T-helper 2 cell treated with Interferon-gamma antibody and Interleukin-4, amounts not matched to agents 5 μg/mL and 100 μg/mL, for 36 hours (primary cell): ENCODE measurements around the gene SLC35D3.
A peak's percentile ranks its signal among the peaks of the same experiment; 100 is the strongest.
"Not testable (repeated sequence)": the region's sequence is repeated elsewhere in the genome, so short reads cannot be mapped to it uniquely, and the experiment has no call there.

Experiments
- DNase-seq: peaks from one replicate; pipeline ENCODE4 v3.0.0; 2021; ENCODE audit warnings: low spot score
- H3K27ac Mint-ChIP-seq: one replicate; pipeline ENCODE4 v1.8.0; 2021; ENCODE audit warnings: mild to moderate bottlenecking, mixed read lengths
- H3K27me3 Mint-ChIP-seq: one replicate; pipeline ENCODE4 v1.8.0; 2021; ENCODE audit warnings: low read depth, mixed read lengths
- H3K36me3 Mint-ChIP-seq: one replicate; pipeline ENCODE4 v1.8.0; 2021; ENCODE audit warnings: low read depth, mixed read lengths
- H3K4me1 Mint-ChIP-seq: one replicate; pipeline ENCODE4 v1.8.0; 2021; ENCODE audit warnings: low read depth, mixed read lengths
- H3K4me3 Mint-ChIP-seq: one replicate; pipeline ENCODE4 v1.8.0; 2022; ENCODE audit warnings: mild to moderate bottlenecking, moderate library complexity, mixed read lengths
- H3K9me3 Mint-ChIP-seq: one replicate; pipeline ENCODE4 v1.8.0; 2021; ENCODE audit warnings: mixed read lengths

SLC35D3 gene

GRCh38 chr6:136904477-136904876 is 17.6 kb upstream of the SLC35D3 start:
- H3K27ac Mint-ChIP-seq, H3K4me3 Mint-ChIP-seq, H3K27me3 Mint-ChIP-seq, H3K9me3 Mint-ChIP-seq, DNase-seq, H3K4me1 Mint-ChIP-seq: not testable (repeated sequence)
- peaks cover 11% of the 10 kb centered on the region for H3K36me3 Mint-ChIP-seq

- Mint-ChIP-seq H3K36me3 (no peaks in the 10 kb centered on the region), H3K9me3 (no peaks in the 10 kb centered on the region), H3K4me3 (no peak overlapping the region), H3K27ac (no peak overlapping the region), H3K4me1 (peaks cover 3% of the 10 kb centered on the region), H3K27me3 (peaks cover 17% of the 10 kb centered on the region)
- no peak for DNase-seq
Observed at GRCh38 chr6:136914947-136915346, 7.2 kb upstream of the SLC35D3 start.

- Mint-ChIP-seq H3K36me3 (no peaks in the 10 kb centered on the region), H3K27ac (no peak overlapping the region), H3K27me3 (peaks cover 42% of the 10 kb centered on the region), H3K4me1 (peaks cover 19% of the 10 kb centered on the region), H3K9me3 (no peaks in the 10 kb centered on the region), H3K4me3 (no peak overlapping the region)
- DNase-seq: no peak
Observed at GRCh38 chr6:136918706-136919105, 3.4 kb upstream of the SLC35D3 start.

GRCh38 chr6:136920216-136920615 is 1.9 kb upstream of the SLC35D3 start:
- H3K36me3 Mint-ChIP-seq: no peaks in the 10 kb centered on the region
- H3K27me3 Mint-ChIP-seq: peaks cover 55% of the 10 kb centered on the region
- no peaks in the 10 kb centered on the region for H3K9me3 Mint-ChIP-seq
- H3K4me3 Mint-ChIP-seq: peak overlapping the region; percentile 79
- H3K27ac Mint-ChIP-seq: no peak overlapping the region
- H3K4me1 Mint-ChIP-seq: peaks cover 19% of the 10 kb centered on the region
- no peak for DNase-seq

GRCh38 chr6:136920671-136921380 is 1.3 kb upstream of the SLC35D3 start:
- Mint-ChIP-seq H3K4me3 (peak overlapping the region; percentile 79), H3K9me3 (no peaks in the 10 kb centered on the region), H3K4me1 (peaks cover 19% of the 10 kb centered on the region), H3K36me3 (no peaks in the 10 kb centered on the region), H3K27me3 (peaks cover 55% of the 10 kb centered on the region), H3K27ac (no peak overlapping the region)
- DNase-seq: no peak

- H3K4me3 Mint-ChIP-seq: peak overlapping the region; percentile 79
- H3K9me3 Mint-ChIP-seq: no peaks in the 10 kb centered on the region
- no peaks in the 10 kb centered on the region for H3K36me3 Mint-ChIP-seq
- peaks cover 19% of the 10 kb centered on the region for H3K4me1 Mint-ChIP-seq
- H3K27me3 Mint-ChIP-seq: peaks cover 55% of the 10 kb centered on the region
- DNase-seq: no peak
- no peak overlapping the region for H3K27ac Mint-ChIP-seq
Observed at GRCh38 chr6:136921381-136921935, 643 bp upstream of the SLC35D3 start.

GRCh38 chr6:136922685-136923006 is 545 bp downstream of the SLC35D3 start:
- no peak overlapping the region for H3K27ac Mint-ChIP-seq

GRCh38 chr6:136923116-136923953 is 1.2 kb downstream of the SLC35D3 start:
- Mint-ChIP-seq H3K36me3 (no peaks in the 10 kb centered on the region), H3K4me1 (peaks cover 19% of the 10 kb centered on the region), H3K27me3 (peaks cover 61% of the 10 kb centered on the region), H3K9me3 (no peaks in the 10 kb centered on the region), H3K27ac (no peak overlapping the region), H3K4me3 (peak overlapping the region; percentile 63)
- no peak for DNase-seq

More at GRCh38 chr6:136922685-136923006, 545 bp downstream of the SLC35D3 start:
- peaks cover 19% of the 10 kb centered on the region for H3K4me1 Mint-ChIP-seq
- no peaks in the 10 kb centered on the region for H3K36me3 Mint-ChIP-seq
- H3K9me3 Mint-ChIP-seq: no peaks in the 10 kb centered on the region
- DNase-seq: no peak
- H3K4me3 Mint-ChIP-seq: peak overlapping the region; percentile 80
- H3K27me3 Mint-ChIP-seq: peaks cover 63% of the 10 kb centered on the region

GRCh38 chr6:136923954-136924673 is 2.0 kb downstream of the SLC35D3 start:
- Mint-ChIP-seq H3K9me3 (no peaks in the 10 kb centered on the region), H3K27me3 (peaks cover 56% of the 10 kb centered on the region), H3K27ac (no peak overlapping the region), H3K4me1 (peaks cover 19% of the 10 kb centered on the region), H3K4me3 (peak overlapping the region; percentile 63), H3K36me3 (no peaks in the 10 kb centered on the region)
- no peak for DNase-seq

GRCh38 chr6:136926383-136926782 is 4.3 kb downstream of the SLC35D3 start:
- Mint-ChIP-seq H3K9me3 (no peaks in the 10 kb centered on the region), H3K4me1 (peaks cover 3% of the 10 kb centered on the region), H3K4me3 (no peak overlapping the region), H3K36me3 (no peaks in the 10 kb centered on the region), H3K27ac (no peak overlapping the region), H3K27me3 (peaks cover 51% of the 10 kb centered on the region)
- DNase-seq: no peak

- DNase-seq: no peak
- Mint-ChIP-seq H3K27me3 (peaks cover 51% of the 10 kb centered on the region), H3K27ac (no peak overlapping the region), H3K9me3 (no peaks in the 10 kb centered on the region), H3K4me1 (peaks cover 3% of the 10 kb centered on the region), H3K4me3 (no peak overlapping the region), H3K36me3 (no peaks in the 10 kb centered on the region)
Observed at GRCh38 chr6:136927292-136927691, 5.2 kb downstream of the SLC35D3 start.

GRCh38 chr6:136930528-136930927 is 8.4 kb downstream of the SLC35D3 start:
- peaks cover 50% of the 10 kb centered on the region for H3K27me3 Mint-ChIP-seq
- no peak overlapping the region for H3K4me3 Mint-ChIP-seq
- H3K27ac Mint-ChIP-seq: no peak overlapping the region
- H3K36me3 Mint-ChIP-seq: no peaks in the 10 kb centered on the region
- DNase-seq: no peak
- H3K9me3 Mint-ChIP-seq: no peaks in the 10 kb centered on the region
- H3K4me1 Mint-ChIP-seq: no peaks in the 10 kb centered on the region

- Mint-ChIP-seq H3K9me3 (no peaks in the 10 kb centered on the region), H3K4me1 (no peaks in the 10 kb centered on the region), H3K27ac (no peak overlapping the region), H3K36me3 (no peaks in the 10 kb centered on the region), H3K27me3 (peaks cover 52% of the 10 kb centered on the region), H3K4me3 (no peak overlapping the region)
- DNase-seq: no peak
Observed at GRCh38 chr6:136932599-136932998, 10.5 kb downstream of the SLC35D3 start.

- Mint-ChIP-seq H3K36me3 (no peaks in the 10 kb centered on the region), H3K27ac (no peak overlapping the region), H3K27me3 (peaks cover 8% of the 10 kb centered on the region), H3K9me3 (peaks cover 13% of the 10 kb centered on the region), H3K4me1 (no peaks in the 10 kb centered on the region), H3K4me3 (no peak overlapping the region)
- DNase-seq: no peak
Observed at GRCh38 chr6:136945072-136945471, 23.0 kb downstream of the SLC35D3 start.
